CD4-positive, alpha-beta T cell (primary cell): ENCODE measurements around the gene TDRD7. TPM values are rescaled to one million over a fixed set of nuclear protein-coding genes. Genes with fewer than 3 reads are reported as not detected.

Experiments
- ATAC-seq: fragments of 200-7000 bp; cut with Tn5 transposase; one replicate; pipeline ENCODE4 v1.10.0; 2022; ENCODE audit warnings: mild to moderate bottlenecking; ENCODE audit not compliant: poor library complexity
- CTCF ChIA-PET: fragments of 350-600 bp; sonication (Branson Sonifier 250); formaldehyde crosslinking; loops from one replicate; lab custom pipeline; 2021; ENCODE audit warnings: antibody characterized with exemption, inconsistent platforms; lab: Charles Lee
- POLR2A ChIA-PET: fragments of 350-600 bp; sonication (Branson Sonifier 250); formaldehyde crosslinking; loops from one replicate; lab custom pipeline; 2021; ENCODE audit warnings: antibody characterized with exemption, inconsistent platforms; lab: Charles Lee
- DNase-seq, 14 experiments: peaks; one replicate each; pipeline ENCODE4 v3.0.0-alpha.2; 2013 to 2020; ENCODE audit warnings: mixed read lengths in 2 of 14
- H3K27ac ChIP-seq, 2 donors: one replicate each; pipeline versions ENCODE4 v1.5.1 to v1.7.0; 2013; ENCODE audit warnings: low read length in 2 of 2, low read depth in 1 of 2, mild to moderate bottlenecking in 1 of 2
- H3K27me3 ChIP-seq, 2 experiments: 1 replicate in 1 of 2; 2 replicates in 1 of 2; pipeline versions ENCODE4 v1.6.1 to v1.7.0; 2013; ENCODE audit warnings: low read length in 2 of 2, control low read depth in 1 of 2, mild to moderate bottlenecking in 1 of 2, moderate library complexity in 1 of 2; ENCODE audit not compliant: insufficient read depth in 2 of 2, control insufficient read depth in 1 of 2
- H3K36me3 ChIP-seq: one replicate; pipeline ENCODE4 v1.6.1; 2013; ENCODE audit warnings: low read length, control low read depth; ENCODE audit not compliant: insufficient read depth
- H3K4me1 ChIP-seq: one replicate; pipeline ENCODE4 v1.6.1; 2013; ENCODE audit warnings: low read length, control low read depth; ENCODE audit not compliant: insufficient read depth
- H3K4me3 ChIP-seq: one replicate; pipeline ENCODE4 v1.5.1; 2013; ENCODE audit warnings: mild to moderate bottlenecking, low read length, moderate library complexity
- H3K9me3 ChIP-seq, 2 experiments: 1 replicate in 1 of 2; 2 replicates in 1 of 2; pipeline versions ENCODE4 v1.6.1 to v1.7.0; 2013; ENCODE audit warnings: low read length in 2 of 2, mild to moderate bottlenecking in 2 of 2, control low read depth in 1 of 2, moderate library complexity in 1 of 2; ENCODE audit not compliant: control insufficient read depth in 1 of 2, insufficient read depth in 1 of 2
- H3K27ac Mint-ChIP-seq: one replicate; pipeline ENCODE4 v1.8.0; 2020; ENCODE audit warnings: mixed read lengths
- H3K27me3 Mint-ChIP-seq: one replicate; pipeline ENCODE4 v1.8.0; 2021; ENCODE audit warnings: mixed read lengths
- H3K36me3 Mint-ChIP-seq: one replicate; pipeline ENCODE4 v1.8.0; 2021; ENCODE audit warnings: low read depth, mixed read lengths
- H3K4me1 Mint-ChIP-seq: one replicate; pipeline ENCODE4 v1.8.0; 2021; ENCODE audit warnings: low read depth, mixed read lengths
- H3K4me3 Mint-ChIP-seq: one replicate; pipeline ENCODE4 v1.8.0; 2020; ENCODE audit warnings: mild to moderate bottlenecking, mixed read lengths
- H3K9me3 Mint-ChIP-seq: one replicate; pipeline ENCODE4 v1.8.0; 2020; ENCODE audit warnings: mixed read lengths
- CTCF ChIP-seq: fragments of 200-600 bp; IDR thresholded peaks from one replicate; pipeline ENCODE4 v1.8.0; 2022; ENCODE audit warnings: antibody characterized with exemption, mild to moderate bottlenecking
- intact Hi-C, 2 experiments: fragments of 100-400 bp; cut with DNase I in 1 of 2; cut with micrococcal nuclease in 1 of 2; formaldehyde crosslinking; loops; one replicate each; pipeline versions ENCODE4 v1.15.1 to v1.9.0; 2023 to 2025; cut with DNase I, micrococcal nuclease
- total RNA-seq, 174 experiments: library from RNA in 2 of 174; stranded (reverse) in 2 of 174; gene quantifications; one replicate each; pipeline ENCODE4 v1.2.3 and lab custom pipeline; 2021 to 2026

TDRD7 gene
- total RNA-seq, 2 experiments from 2014 or later: 3.3 to 3.6 TPM

GRCh38 chr9:97514531-97514930 lies 102.6 kb downstream of the TDRD7 start:
- no peak overlapping the region for H3K4me3 Mint-ChIP-seq
- no peak overlapping the region for H3K27ac Mint-ChIP-seq
- CTCF ChIA-PET: no interaction called here

GRCh38 chr9:97515662-97516061 lies 103.8 kb downstream of the TDRD7 start:
- Histone ChIP-seq H3K9me3 (no peaks in the 10 kb centered on the region), H3K4me3 (no peak overlapping the region), H3K36me3 (no peaks in the 10 kb centered on the region), H3K27me3 (peaks cover 3 to 11% of the 10 kb centered on the region in 2 experiments), H3K27ac (no peak overlapping the region), H3K4me1 (no peaks in the 10 kb centered on the region)
- POLR2A ChIA-PET: no interaction called here
- Mint-ChIP-seq H3K36me3 (no peaks in the 10 kb centered on the region), H3K4me1 (no peaks in the 10 kb centered on the region), H3K27me3 (peaks cover 52% of the 10 kb centered on the region), H3K9me3 (no peaks in the 10 kb centered on the region), H3K4me3 (no peak overlapping the region), H3K27ac (no peak overlapping the region)
- CTCF ChIA-PET: no interaction called here
- ATAC-seq: no peak
- TF ChIP-seq CTCF: no peak
- no peak for DNase-seq
- intact Hi-C loops: no loop called here

More at GRCh38 chr9:97514531-97514930, 102.6 kb downstream of the TDRD7 start:
- Mint-ChIP-seq H3K27me3 (peaks cover 44% of the 10 kb centered on the region), H3K36me3 (no peaks in the 10 kb centered on the region), H3K9me3 (no peaks in the 10 kb centered on the region), H3K4me1 (no peaks in the 10 kb centered on the region)
- no peaks in the 10 kb centered on the region for H3K36me3 ChIP-seq
- ATAC-seq: no peak
- H3K27me3 ChIP-seq: peaks cover 3 to 10% of the 10 kb centered on the region in 2 experiments
- no peaks in the 10 kb centered on the region for H3K9me3 ChIP-seq
- no peak overlapping the region for H3K27ac ChIP-seq
- DNase-seq: no peak
- TF ChIP-seq CTCF: no peak
- no peaks in the 10 kb centered on the region for H3K4me1 ChIP-seq
- no peak overlapping the region for H3K4me3 ChIP-seq
- POLR2A ChIA-PET: no interaction called here
- intact Hi-C loops: no loop called here

GRCh38 chr9:97516111-97516510 lies 104.2 kb downstream of the TDRD7 start:
- H3K4me1 ChIP-seq: no peaks in the 10 kb centered on the region
- Mint-ChIP-seq H3K9me3 (no peaks in the 10 kb centered on the region), H3K36me3 (no peaks in the 10 kb centered on the region), H3K27me3 (peaks cover 55% of the 10 kb centered on the region), H3K4me1 (no peaks in the 10 kb centered on the region), H3K4me3 (no peak overlapping the region), H3K27ac (no peak overlapping the region)
- no peak for ATAC-seq
- no peak for DNase-seq
- H3K36me3 ChIP-seq: no peaks in the 10 kb centered on the region
- ChIA-PET CTCF (no interaction called here), POLR2A (no interaction called here)
- H3K9me3 ChIP-seq: no peaks in the 10 kb centered on the region
- intact Hi-C loops: no loop called here
- no peak overlapping the region for H3K27ac ChIP-seq
- H3K4me3 ChIP-seq: no peak overlapping the region
- TF ChIP-seq CTCF: no peak
- H3K27me3 ChIP-seq: peaks cover 3 to 11% of the 10 kb centered on the region in 2 experiments
